ENCODE results near the gene PVALEF. TPM values are rescaled to one million over a fixed set of nuclear protein-coding genes. Genes with fewer than 3 reads are reported as not detected.

PVALEF gene
- total RNA-seq, 1 donor from 2014 or later, result not detected

DNA sequence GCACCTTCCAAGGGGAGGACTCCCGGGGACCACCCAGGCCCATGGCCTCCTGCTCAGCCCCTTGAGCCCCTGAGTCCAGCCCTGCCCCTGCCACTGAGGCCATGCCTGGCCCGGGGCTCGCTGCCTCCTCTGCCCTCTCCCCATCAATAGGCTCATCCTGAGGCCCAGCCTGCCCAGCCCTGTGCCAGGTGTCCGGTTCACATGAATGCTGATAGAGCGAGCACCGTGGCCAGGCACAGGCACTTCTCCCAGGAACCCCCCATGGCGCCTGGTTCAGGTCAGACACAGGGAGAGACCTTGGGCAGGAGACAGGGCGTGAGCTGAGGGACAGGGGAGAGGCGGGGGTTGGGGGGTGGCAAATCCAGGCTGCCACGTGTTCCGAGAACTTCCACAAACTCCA, 2.8 kb upstream of the PVALEF start:
- Histone ChIP-seq H3K27ac (no peak overlapping the region), H3K27me3 (ENCODE audit: low read depth) (peaks cover 30% of the 10 kb centered on the region), H3K36me3 (no peaks in the 10 kb centered on the region), H3K4me1 (peaks cover 20% of the 10 kb centered on the region), H3K4me3 (no peak overlapping the region), H3K9me3 (no peaks in the 10 kb centered on the region)
- TF ChIP-seq, protein P1, sequence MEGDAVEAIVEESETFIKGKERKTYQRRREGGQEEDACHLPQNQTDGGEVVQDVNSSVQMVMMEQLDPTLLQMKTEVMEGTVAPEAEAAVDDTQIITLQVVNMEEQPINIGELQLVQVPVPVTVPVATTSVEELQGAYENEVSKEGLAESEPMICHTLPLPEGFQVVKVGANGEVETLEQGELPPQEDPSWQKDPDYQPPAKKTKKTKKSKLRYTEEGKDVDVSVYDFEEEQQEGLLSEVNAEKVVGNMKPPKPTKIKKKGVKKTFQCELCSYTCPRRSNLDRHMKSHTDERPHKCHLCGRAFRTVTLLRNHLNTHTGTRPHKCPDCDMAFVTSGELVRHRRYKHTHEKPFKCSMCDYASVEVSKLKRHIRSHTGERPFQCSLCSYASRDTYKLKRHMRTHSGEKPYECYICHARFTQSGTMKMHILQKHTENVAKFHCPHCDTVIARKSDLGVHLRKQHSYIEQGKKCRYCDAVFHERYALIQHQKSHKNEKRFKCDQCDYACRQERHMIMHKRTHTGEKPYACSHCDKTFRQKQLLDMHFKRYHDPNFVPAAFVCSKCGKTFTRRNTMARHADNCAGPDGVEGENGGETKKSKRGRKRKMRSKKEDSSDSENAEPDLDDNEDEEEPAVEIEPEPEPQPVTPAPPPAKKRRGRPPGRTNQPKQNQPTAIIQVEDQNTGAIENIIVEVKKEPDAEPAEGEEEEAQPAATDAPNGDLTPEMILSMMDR (IDR thresholded peaks at IDR 0.05), result no peak
- DNase-seq, result peak; percentile 36
- no peak for ATAC-seq
- intact Hi-C loops (cut with DNase I), result no loop called here

GRCh38 chr17:81163051-81163695, 2.1 kb upstream of the PVALEF start:
- ATAC-seq, result no peak
- TF ChIP-seq, protein P1 (IDR thresholded peaks at IDR 0.05), result no peak
- no peaks in the 10 kb centered on the region for H3K9me3 ChIP-seq
- H3K36me3 ChIP-seq, result no peaks in the 10 kb centered on the region
- peaks cover 20% of the 10 kb centered on the region for H3K4me1 ChIP-seq
- DNase-seq, result peak; percentile 40
- no peak overlapping the region for H3K27ac ChIP-seq
- intact Hi-C loops (cut with DNase I), result no loop called here
- no peak overlapping the region for H3K4me3 ChIP-seq
- peaks cover 30% of the 10 kb centered on the region for H3K27me3 ChIP-seq (ENCODE audit: low read depth)

- H3K36me3 ChIP-seq, result no peaks in the 10 kb centered on the region
- peaks cover 30% of the 10 kb centered on the region for H3K27me3 ChIP-seq (ENCODE audit: low read depth)
- ATAC-seq (no peak), DNase-seq (peak; percentile 30)
- H3K4me3 ChIP-seq, result no peak overlapping the region
- no peak overlapping the region for H3K27ac ChIP-seq
- intact Hi-C loops (cut with DNase I), result no loop called here
- peaks cover 20% of the 10 kb centered on the region for H3K4me1 ChIP-seq
- H3K9me3 ChIP-seq, result no peaks in the 10 kb centered on the region
- TF ChIP-seq, protein P1 (IDR thresholded peaks at IDR 0.05), result no peak
Measured at GRCh38 chr17:81163703-81164370, 1.5 kb upstream of the PVALEF start.

DNA sequence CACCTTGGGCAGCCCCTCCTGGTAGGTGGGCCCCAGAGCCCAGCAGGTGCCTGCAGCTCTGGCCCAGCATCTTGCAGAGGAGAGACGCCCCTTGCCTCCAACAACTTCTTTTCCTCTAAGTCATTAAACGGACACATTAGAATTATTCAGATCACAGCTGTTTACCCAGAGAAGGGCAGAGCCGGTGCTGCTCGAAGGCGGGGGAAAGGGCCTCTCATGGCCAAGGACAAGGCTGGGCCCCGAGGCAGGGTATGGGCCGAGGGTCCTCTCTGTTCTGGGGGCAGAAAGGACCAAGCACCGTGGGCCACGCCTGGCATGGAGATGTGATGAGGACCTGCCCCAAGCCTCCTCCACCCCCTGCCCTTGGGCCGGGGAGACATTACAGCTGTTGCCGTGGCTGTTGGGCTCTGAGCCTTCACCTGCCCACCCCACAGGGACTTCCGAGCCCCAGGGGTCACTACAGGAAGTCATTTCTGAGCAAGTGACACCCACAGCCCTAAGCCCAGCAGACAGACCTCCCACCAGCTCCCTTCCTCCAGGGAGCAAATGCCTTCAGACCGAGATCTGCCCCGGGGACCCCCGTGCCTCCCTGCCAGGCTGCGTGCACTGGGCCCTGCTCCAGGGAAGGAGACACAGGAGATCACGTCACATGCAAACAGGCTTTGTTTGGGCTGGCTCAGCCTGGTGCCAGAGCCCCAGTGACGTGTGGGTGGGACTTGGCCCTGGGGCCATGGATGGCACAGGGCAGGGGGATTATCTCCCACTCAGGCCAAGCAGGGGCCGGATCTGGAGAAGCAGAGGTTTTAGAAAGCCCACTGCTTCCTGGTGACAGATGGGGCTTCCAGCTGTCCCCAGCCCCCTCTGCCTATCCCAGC, 699 bp upstream of the PVALEF start:
- H3K4me3 ChIP-seq, result no peak overlapping the region
- peaks cover 18% of the 10 kb centered on the region for H3K4me1 ChIP-seq
- peaks cover 30% of the 10 kb centered on the region for H3K27me3 ChIP-seq (ENCODE audit: low read depth)
- no peak overlapping the region for H3K27ac ChIP-seq
- ATAC-seq (no peak), DNase-seq (peak; percentile 39)
- intact Hi-C loops (cut with DNase I), result no loop called here
- H3K36me3 ChIP-seq, result no peaks in the 10 kb centered on the region
- TF ChIP-seq, protein P1 (IDR thresholded peaks at IDR 0.05), result no peak
- no peaks in the 10 kb centered on the region for H3K9me3 ChIP-seq

DNA sequence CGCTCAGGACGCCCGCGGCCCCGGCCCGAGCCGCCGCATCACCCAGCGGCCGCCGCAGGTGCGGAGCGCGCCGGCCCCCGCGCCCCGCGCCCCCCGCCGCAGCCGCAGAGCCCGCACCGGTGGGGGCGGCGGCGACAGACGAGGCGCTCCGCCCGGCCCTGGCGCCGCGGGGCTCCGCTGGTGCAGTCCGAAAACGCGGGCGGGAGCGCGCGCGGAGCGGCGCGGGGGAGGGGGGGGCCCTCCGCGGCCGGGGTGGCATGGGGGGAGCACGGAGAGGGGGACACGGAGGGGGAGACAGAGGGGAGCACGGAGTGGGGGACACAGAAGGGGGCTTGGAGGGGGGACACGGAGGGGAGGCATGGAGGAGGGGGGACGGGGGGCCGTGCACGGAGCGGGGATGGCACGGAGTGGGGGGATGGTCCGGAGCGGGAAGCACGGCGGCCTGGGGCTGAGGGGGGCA, 756 bp downstream of the PVALEF start, which contains the start of gene AATK:
AATK (minus strand) TSS at position 189 of the 460 bp plus-strand sequence. CDS start 229 bp downstream, outside the sequence.
- no peaks in the 10 kb centered on the region for H3K36me3 ChIP-seq
- intact Hi-C loops (cut with DNase I), result no loop called here
- TF ChIP-seq, protein P1 (IDR thresholded peaks at IDR 0.05), result no peak
- peaks cover 5% of the 10 kb centered on the region for H3K4me1 ChIP-seq
- H3K27ac ChIP-seq, result no peak within 1 kb of the TSS
- DNase-seq (no peak), ATAC-seq (no peak)
- H3K4me3 ChIP-seq, result peak within 1 kb of the TSS; percentile 39
- peaks cover 24% of the 10 kb centered on the region for H3K27me3 ChIP-seq (ENCODE audit: low read depth)
- no peaks in the 10 kb centered on the region for H3K9me3 ChIP-seq
